ENCODE measurements around the gene STPG1. TPM values are rescaled to one million over a fixed set of nuclear protein-coding genes. Genes with fewer than 3 reads are reported as not detected.
A peak's percentile ranks its signal among the peaks of the same experiment; 100 is the strongest.

Gene STPG1
- total RNA-seq, 1 experiment from 2014 or later = 12.8 TPM

DNA sequence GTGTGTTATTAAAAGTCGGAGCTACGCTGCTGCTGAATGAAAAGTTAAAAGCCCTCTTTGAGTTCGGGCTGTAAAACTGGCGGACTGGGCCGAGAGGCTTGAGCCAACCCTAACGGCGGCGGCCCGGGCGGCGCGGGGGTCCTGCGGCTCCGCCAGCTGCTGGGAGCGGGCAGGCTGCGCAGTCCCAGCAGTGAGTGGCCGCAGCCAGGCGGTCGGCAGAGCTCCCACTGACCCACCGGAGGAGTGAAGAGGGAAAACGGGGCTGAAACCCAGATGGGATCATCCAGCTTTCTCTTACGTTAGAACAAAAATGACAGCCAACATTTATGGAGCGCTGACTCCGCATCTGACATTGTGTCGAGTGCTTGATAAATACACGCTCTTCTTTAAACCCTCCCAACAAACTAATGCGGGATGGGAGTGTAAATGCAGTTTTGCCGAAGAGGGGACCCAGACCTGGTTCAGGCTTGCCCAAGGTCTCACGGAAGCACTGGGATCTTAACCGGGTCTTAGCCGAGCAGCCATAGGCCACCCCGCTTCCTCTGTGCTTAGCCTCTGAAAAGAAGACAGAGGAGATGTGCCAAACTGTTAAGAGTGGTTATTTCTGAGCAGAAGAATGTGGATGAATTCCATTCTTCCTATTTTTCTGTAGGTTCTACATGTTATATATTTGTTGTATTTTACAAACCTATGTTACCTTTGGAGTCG is 91.0 kb downstream of the STPG1 start:
- ATAC-seq (peak; percentile 21), DNase-seq (ENCODE audit: low spot score) (peak; percentile 46)
- Mint-ChIP-seq H3K36me3 (no peaks in the 10 kb centered on the region), H3K27ac (no peak overlapping the region), H3K4me3 (peak overlapping the region; percentile 86), H3K27me3 (ENCODE audit: low read depth) (peaks cover 46% of the 10 kb centered on the region), H3K9me3 (no peaks in the 10 kb centered on the region), H3K4me1 (peaks cover 51% of the 10 kb centered on the region)
- POLR2A ChIA-PET = no interaction called here
- TF ChIP-seq CREM (CRISPR knock-in tag; IDR thresholded peaks at IDR 0.05) (no peak), MYBL2 (CRISPR knock-in tag; IDR thresholded peaks at IDR 0.05) (0 out of 2 replicates have a peak, but pooled peaks have one; percentile 18), CREB1 (CRISPR knock-in tag; IDR thresholded peaks at IDR 0.05) (no peak), FOXP1 (CRISPR knock-in tag; IDR thresholded peaks at IDR 0.05; ENCODE audit: borderline replicate concordance) (0 out of 2 replicates have a peak, but pooled peaks have one; percentile 3), ZNF138 (CRISPR knock-in tag; conservative IDR thresholded peaks at IDR 0.05) (no peak)
- TF ChIP-seq, protein P1, sequence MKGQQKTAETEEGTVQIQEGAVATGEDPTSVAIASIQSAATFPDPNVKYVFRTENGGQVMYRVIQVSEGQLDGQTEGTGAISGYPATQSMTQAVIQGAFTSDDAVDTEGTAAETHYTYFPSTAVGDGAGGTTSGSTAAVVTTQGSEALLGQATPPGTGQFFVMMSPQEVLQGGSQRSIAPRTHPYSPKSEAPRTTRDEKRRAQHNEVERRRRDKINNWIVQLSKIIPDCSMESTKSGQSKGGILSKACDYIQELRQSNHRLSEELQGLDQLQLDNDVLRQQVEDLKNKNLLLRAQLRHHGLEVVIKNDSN (CRISPR knock-in tag; IDR thresholded peaks at IDR 0.05) = no peak
- TF ChIP-seq, protein P2, sequence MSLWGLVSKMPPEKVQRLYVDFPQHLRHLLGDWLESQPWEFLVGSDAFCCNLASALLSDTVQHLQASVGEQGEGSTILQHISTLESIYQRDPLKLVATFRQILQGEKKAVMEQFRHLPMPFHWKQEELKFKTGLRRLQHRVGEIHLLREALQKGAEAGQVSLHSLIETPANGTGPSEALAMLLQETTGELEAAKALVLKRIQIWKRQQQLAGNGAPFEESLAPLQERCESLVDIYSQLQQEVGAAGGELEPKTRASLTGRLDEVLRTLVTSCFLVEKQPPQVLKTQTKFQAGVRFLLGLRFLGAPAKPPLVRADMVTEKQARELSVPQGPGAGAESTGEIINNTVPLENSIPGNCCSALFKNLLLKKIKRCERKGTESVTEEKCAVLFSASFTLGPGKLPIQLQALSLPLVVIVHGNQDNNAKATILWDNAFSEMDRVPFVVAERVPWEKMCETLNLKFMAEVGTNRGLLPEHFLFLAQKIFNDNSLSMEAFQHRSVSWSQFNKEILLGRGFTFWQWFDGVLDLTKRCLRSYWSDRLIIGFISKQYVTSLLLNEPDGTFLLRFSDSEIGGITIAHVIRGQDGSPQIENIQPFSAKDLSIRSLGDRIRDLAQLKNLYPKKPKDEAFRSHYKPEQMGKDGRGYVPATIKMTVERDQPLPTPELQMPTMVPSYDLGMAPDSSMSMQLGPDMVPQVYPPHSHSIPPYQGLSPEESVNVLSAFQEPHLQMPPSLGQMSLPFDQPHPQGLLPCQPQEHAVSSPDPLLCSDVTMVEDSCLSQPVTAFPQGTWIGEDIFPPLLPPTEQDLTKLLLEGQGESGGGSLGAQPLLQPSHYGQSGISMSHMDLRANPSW (CRISPR knock-in tag; conservative IDR thresholded peaks at IDR 0.05; ENCODE audit: low read depth) = no peak
- TF ChIP-seq, protein P3, sequence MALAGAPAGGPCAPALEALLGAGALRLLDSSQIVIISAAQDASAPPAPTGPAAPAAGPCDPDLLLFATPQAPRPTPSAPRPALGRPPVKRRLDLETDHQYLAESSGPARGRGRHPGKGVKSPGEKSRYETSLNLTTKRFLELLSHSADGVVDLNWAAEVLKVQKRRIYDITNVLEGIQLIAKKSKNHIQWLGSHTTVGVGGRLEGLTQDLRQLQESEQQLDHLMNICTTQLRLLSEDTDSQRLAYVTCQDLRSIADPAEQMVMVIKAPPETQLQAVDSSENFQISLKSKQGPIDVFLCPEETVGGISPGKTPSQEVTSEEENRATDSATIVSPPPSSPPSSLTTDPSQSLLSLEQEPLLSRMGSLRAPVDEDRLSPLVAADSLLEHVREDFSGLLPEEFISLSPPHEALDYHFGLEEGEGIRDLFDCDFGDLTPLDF (CRISPR knock-in tag; IDR thresholded peaks at IDR 0.05) = no peak
- TF ChIP-seq, protein P4, sequence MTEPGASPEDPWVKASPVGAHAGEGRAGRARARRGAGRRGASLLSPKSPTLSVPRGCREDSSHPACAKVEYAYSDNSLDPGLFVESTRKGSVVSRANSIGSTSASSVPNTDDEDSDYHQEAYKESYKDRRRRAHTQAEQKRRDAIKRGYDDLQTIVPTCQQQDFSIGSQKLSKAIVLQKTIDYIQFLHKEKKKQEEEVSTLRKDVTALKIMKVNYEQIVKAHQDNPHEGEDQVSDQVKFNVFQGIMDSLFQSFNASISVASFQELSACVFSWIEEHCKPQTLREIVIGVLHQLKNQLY (CRISPR knock-in tag; IDR thresholded peaks at IDR 0.05) = no peak
- CTCF ChIA-PET = interaction anchor here (1.0 to 6.1 kb wide), 9 partner anchors 10 to 124 kb away, joined by 3 to 39 read pairs (median 6); no protein-coding TSS in a partner anchor

DNA sequence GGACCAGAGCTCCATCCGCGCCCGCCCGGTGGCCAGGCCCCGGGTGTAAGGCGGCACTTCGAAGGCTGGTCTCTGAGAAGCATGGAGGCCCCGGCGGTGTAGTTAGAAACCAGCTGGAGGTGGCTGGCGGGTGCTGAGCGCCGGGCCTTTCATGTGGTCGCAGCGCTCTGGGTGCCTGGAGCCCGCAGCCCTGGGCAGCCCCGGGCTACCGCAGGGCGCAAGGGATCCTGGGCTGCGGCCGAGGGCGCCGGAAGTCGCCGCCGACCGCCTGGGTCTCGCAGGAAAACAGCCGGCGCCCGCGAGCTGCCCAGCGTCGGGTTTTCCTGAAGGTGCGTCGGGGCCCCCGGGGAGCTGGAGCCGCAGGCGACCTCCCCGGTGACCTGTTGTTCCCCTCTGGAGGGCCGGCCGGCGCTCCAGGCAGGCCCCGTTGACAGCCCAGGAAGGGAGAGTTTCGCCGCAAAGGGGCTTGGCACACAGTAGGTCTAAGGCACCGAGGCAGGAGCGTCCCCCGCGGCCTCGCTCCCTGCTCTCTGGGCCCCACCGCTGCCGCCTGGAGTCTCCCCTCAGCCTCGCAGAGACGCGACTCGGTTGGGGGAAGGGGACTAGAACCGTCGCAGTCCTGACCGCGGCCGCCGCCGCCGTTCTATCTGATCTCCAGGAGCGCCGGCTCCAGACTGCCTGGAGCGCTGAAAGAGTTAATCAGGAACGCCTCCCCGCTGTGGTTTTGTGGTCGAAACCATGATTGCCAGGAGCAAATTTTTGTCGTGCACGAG is 91.7 kb downstream of the STPG1 start:
- ChIA-PET POLR2A (no interaction called here), CTCF (interaction anchor here (0.5 to 6.1 kb wide), 9 partner anchors 9 to 123 kb away, joined by 3 to 39 read pairs (median 3); partner anchors contain the start of gene NIPAL3)
- Mint-ChIP-seq H3K36me3 (no peaks in the 10 kb centered on the region), H3K9me3 (no peaks in the 10 kb centered on the region), H3K27me3 (ENCODE audit: low read depth) (peaks cover 46% of the 10 kb centered on the region), H3K4me3 (peak overlapping the region; percentile 86), H3K27ac (no peak overlapping the region), H3K4me1 (peaks cover 51% of the 10 kb centered on the region)
- DNase-seq (ENCODE audit: low spot score) (peak; percentile 65), ATAC-seq (peak; percentile 25)
- TF ChIP-seq, protein P5, sequence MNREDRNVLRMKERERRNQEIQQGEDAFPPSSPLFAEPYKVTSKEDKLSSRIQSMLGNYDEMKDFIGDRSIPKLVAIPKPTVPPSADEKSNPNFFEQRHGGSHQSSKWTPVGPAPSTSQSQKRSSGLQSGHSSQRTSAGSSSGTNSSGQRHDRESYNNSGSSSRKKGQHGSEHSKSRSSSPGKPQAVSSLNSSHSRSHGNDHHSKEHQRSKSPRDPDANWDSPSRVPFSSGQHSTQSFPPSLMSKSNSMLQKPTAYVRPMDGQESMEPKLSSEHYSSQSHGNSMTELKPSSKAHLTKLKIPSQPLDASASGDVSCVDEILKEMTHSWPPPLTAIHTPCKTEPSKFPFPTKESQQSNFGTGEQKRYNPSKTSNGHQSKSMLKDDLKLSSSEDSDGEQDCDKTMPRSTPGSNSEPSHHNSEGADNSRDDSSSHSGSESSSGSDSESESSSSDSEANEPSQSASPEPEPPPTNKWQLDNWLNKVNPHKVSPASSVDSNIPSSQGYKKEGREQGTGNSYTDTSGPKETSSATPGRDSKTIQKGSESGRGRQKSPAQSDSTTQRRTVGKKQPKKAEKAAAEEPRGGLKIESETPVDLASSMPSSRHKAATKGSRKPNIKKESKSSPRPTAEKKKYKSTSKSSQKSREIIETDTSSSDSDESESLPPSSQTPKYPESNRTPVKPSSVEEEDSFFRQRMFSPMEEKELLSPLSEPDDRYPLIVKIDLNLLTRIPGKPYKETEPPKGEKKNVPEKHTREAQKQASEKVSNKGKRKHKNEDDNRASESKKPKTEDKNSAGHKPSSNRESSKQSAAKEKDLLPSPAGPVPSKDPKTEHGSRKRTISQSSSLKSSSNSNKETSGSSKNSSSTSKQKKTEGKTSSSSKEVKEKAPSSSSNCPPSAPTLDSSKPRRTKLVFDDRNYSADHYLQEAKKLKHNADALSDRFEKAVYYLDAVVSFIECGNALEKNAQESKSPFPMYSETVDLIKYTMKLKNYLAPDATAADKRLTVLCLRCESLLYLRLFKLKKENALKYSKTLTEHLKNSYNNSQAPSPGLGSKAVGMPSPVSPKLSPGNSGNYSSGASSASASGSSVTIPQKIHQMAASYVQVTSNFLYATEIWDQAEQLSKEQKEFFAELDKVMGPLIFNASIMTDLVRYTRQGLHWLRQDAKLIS (CRISPR knock-in tag; IDR thresholded peaks at IDR 0.05; ENCODE audit: borderline replicate concordance) = no peak
- TF ChIP-seq, protein P6, sequence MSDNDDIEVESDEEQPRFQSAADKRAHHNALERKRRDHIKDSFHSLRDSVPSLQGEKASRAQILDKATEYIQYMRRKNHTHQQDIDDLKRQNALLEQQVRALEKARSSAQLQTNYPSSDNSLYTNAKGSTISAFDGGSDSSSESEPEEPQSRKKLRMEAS (CRISPR knock-in tag; IDR thresholded peaks at IDR 0.05) = peak; percentile 22
- TF ChIP-seq KAT7 (CRISPR knock-in tag; IDR thresholded peaks at IDR 0.05; ENCODE audit: borderline replicate concordance) (0 out of 2 replicates have a peak, but pooled peaks have one; percentile 40), NFYB (CRISPR knock-in tag; conservative IDR thresholded peaks at IDR 0.05; ENCODE audit: low read depth) (no peak), TEAD4 (CRISPR knock-in tag; IDR thresholded peaks at IDR 0.05) (no peak), ZNF423 (CRISPR knock-in tag; IDR thresholded peaks at IDR 0.05) (peak; percentile 75), ETV6 (CRISPR knock-in tag; IDR thresholded peaks at IDR 0.05) (0 out of 2 replicates have a peak, but pooled peaks have one; percentile 15), FOXP1 (CRISPR knock-in tag; IDR thresholded peaks at IDR 0.05; ENCODE audit: borderline replicate concordance) (0 out of 2 replicates have a peak, but pooled peaks have one; percentile 52), OVOL2 (CRISPR knock-in tag; IDR thresholded peaks at IDR 0.05; ENCODE audit: borderline replicate concordance) (no peak)
- TF ChIP-seq, protein P7, sequence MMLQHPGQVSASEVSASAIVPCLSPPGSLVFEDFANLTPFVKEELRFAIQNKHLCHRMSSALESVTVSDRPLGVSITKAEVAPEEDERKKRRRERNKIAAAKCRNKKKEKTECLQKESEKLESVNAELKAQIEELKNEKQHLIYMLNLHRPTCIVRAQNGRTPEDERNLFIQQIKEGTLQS (CRISPR knock-in tag; conservative IDR thresholded peaks at IDR 0.05) = no peak
- TF ChIP-seq, protein P8, sequence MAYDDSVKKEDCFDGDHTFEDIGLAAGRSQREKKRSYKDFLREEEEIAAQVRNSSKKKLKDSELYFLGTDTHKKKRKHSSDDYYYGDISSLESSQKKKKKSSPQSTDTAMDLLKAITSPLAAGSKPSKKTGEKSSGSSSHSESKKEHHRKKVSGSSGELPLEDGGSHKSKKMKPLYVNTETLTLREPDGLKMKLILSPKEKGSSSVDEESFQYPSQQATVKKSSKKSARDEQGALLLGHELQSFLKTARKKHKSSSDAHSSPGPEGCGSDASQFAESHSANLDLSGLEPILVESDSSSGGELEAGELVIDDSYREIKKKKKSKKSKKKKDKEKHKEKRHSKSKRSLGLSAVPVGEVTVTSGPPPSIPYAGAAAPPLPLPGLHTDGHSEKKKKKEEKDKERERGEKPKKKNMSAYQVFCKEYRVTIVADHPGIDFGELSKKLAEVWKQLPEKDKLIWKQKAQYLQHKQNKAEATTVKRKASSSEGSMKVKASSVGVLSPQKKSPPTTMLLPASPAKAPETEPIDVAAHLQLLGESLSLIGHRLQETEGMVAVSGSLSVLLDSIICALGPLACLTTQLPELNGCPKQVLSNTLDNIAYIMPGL (CRISPR knock-in tag; IDR thresholded peaks at IDR 0.05) = peak; percentile 58; the same call in 1 of the 2 replicates

Data from WTC11 (cell line).